22Rv1 (cell line): ENCODE results near the gene TM7SF3.

Experiments used
- H3K27ac ChIP-seq: fragments of 450-650 bp; 2 replicates; pipeline ENCODE4 v1.5.1; 2017
- CTCF ChIP-seq: fragments of 450-650 bp; IDR thresholded peaks from 2 replicates; pipeline ENCODE4 v1.5.1; 2017; ENCODE audit warnings: mild to moderate bottlenecking
- ZFX ChIP-seq: fragments of 450-650 bp; IDR thresholded peaks from 2 replicates; pipeline ENCODE4 v1.6.1; 2017; ENCODE audit warnings: antibody characterized with exemption, borderline replicate concordance

Gene TM7SF3

GRCh38 chr12:26979733-26980132 is 34.5 kb downstream of the TM7SF3 start:
- no peak overlapping the region for H3K27ac ChIP-seq
- TF ChIP-seq CTCF (no peak), ZFX (no peak)

GRCh38 chr12:26978801-26979200 is 35.4 kb downstream of the TM7SF3 start:
- TF ChIP-seq CTCF (no peak), ZFX (no peak)
- no peak overlapping the region for H3K27ac ChIP-seq

DNA sequence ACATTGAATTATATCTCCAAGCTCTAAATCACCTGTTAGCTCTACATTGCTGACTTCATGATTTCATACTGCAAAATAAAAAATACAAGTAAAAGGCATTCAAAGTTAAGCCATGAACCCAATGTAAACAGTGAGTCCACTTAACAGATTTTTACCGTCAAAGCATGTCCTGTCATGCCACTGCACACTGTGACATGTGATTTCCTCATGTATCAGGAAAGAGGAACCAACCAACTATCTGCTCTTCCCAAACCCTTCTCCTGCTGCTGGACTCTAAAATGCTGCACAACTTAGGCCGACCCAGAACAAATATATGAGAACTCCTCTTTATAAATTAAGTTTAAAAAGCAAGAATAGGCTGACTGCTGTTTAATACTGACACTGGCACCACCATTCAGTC is 37.5 kb downstream of the TM7SF3 start:
- H3K27ac ChIP-seq: no peak overlapping the region
- TF ChIP-seq ZFX (no peak), CTCF (no peak)

DNA sequence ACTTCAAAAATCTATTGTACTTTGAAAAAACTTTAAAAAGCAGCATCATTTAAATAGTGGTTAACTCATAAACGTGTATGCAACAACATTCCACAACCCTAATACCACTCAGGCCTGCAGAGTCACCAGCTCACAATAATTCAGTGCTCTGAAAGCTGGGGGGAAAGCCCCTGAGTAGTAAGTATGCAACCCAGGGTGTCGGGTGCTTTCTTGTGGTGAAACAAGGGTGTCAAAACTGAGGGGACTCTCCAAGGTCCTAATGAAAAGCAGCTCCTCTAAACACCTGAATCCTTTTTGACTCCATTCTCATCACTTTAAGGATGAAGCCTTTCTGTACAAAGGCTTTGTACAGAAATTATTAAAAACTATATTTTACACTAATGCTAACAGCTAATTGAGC is 42.2 kb downstream of the TM7SF3 start:
- H3K27ac ChIP-seq: no peak overlapping the region
- TF ChIP-seq ZFX (no peak), CTCF (no peak)

DNA sequence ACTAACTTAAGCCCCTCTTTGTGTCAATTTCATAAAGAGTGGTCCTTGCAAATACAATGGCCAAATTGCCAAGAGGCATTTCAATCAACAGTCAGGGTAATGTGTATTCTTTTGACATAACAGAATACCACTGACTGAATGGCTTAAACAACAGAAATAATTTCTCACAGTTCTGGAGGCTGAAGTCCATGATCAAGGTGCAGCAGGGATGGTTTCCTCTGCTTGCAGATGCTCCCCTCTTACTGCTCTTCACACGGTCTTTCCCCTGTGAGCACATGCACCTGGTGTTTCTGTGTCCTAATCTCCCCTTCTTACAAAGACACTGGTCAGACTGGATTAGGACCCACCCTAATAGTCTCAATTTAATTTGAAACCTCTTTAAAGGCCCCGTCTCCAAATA is 44.0 kb downstream of the TM7SF3 start:
- no peak overlapping the region for H3K27ac ChIP-seq
- TF ChIP-seq CTCF (no peak), ZFX (no peak)

DNA sequence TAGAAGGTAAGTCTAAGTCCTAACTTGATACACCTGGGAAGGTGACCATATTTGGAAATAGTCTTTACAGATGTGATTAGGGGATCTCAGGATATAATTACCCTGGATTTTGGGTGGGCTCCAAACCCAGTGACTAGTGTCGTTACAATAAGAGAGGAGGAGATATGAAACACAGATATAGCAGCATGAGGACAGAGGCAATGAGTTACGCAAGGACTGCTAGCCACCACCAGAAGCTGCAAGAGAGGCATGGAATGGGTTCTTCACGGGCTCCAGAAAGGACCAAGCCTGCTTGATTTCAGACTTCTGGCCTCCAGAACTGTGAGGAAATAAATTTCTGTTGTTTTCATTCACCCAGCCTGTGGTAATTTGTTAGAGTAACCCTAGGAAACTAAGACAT is 47.3 kb downstream of the TM7SF3 start:
- H3K27ac ChIP-seq: no peak overlapping the region
- TF ChIP-seq ZFX: no peak
- no peak for TF ChIP-seq CTCF

DNA sequence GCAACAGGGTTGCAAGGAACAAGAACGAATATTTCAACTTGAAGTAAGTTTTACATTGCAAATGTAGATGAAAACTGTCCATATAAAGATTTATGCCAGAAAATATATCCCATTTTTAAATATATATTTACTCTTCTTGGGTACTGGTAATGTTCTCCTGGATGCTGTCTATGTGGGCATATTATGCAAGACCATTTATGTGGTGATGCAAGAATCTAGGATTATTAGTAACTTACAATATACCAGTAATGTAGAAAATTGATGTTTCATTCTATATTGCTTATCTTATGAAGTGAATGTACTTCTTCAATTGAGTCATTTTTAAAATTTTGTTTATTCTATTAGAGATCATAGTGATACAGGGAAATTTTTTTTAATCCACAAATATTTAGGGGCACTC is 50.8 kb downstream of the TM7SF3 start:
- H3K27ac ChIP-seq: no peak overlapping the region

More for the DNA sequence above, 50.8 kb downstream of the TM7SF3 start:
- TF ChIP-seq ZFX: no peak
- no peak for TF ChIP-seq CTCF
